ENCODE measurements around the gene MVK. TPM values are rescaled to one million over a fixed set of nuclear protein-coding genes. Genes with fewer than 3 reads are reported as not detected.

Gene MVK
- total and polyA plus RNA-seq, 2 donors, result 7.2 to 10.4 TPM

DNA sequence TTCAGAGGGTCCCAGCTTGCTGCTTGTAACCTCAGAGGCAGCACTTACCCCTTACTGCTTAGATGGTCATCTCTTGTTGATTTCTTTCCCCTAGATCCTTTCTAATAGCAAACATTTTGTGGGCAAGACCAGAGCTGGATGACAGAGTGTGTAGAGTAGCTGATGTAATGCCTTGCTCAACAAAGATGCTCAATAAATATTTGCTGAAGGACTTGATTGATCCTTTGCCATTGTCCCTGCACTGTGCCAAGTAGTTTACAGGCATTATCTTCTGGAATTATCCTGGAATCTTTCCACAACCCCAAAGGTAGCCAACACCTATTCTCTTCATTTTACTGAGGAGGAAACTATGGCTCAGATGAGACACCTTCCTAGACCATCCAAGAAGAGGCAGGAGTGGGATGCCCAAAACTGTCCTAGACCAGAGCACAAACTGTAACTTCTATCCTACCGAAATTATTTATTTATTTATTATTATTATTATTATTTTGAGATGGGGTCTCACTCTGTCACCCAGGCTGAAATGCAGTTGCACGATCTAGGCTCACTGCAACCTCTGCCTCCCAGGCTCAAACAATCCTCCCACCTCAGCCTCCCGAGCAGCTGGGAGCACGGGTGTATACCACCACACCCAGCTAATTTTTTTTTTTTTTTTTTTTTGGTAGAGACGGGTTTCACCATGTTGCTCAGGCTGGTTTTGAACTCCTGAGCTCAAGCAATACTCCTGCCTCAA, 1.7 kb upstream of the MVK start:
- Histone ChIP-seq H3K27ac (ENCODE audit: low read depth in 1 of 2, low read length in 1 of 2) (no peak overlapping the region), H3K27me3 (ENCODE audit: control insufficient read depth in 2 of 2, insufficient read depth in 1 of 2, low read length in 1 of 2) (no peaks in the 10 kb centered on the region), H3K4me1 (ENCODE audit: control insufficient read depth in 2 of 2, insufficient read depth in 2 of 2, low read length in 2 of 2) (peaks cover 5 to 13% of the 10 kb centered on the region in 2 donors), H3K36me3 (ENCODE audit: control insufficient read depth in 2 of 2, insufficient read depth in 2 of 2, low read length in 1 of 2) (peaks cover 8 to 21% of the 10 kb centered on the region in 2 donors), H3K9me3 (ENCODE audit: control insufficient read depth in 2 of 2, insufficient read depth in 1 of 2, low read length in 1 of 2) (no peaks in the 10 kb centered on the region), H3K4me3 (ENCODE audit: low read length in 2 of 2) (no peak overlapping the region)
- DNase-seq (ENCODE audit: low read depth in 6 of 9, low spot score in 9 of 9), result no peak
- 97% methylated on average over 5 of the region's 5 CpGs for WGBS

DNA sequence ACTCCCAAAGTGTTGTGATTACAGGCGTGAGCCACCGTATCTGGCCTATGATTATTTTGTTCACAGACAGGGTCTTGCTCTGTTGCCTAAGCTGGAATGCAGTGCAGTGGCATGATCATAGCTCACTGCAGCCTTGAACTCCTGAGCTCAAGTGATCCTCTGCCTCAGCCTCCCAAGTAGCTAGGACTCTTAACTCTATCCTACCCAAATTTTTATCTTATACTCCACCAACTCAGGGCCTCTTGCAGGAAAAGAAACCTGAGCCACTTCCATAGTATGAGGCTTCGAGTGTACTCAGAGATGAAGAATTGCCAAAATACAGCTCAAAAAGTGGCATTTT, 1.1 kb upstream of the MVK start:
- DNase-seq (ENCODE audit: low read depth in 6 of 9, low spot score in 9 of 9), result no peak
- Histone ChIP-seq H3K4me3 (ENCODE audit: low read length in 2 of 2) (no peak overlapping the region), H3K27me3 (ENCODE audit: control insufficient read depth in 2 of 2, insufficient read depth in 1 of 2, low read length in 1 of 2) (no peaks in the 10 kb centered on the region), H3K9me3 (ENCODE audit: control insufficient read depth in 2 of 2, insufficient read depth in 1 of 2, low read length in 1 of 2) (no peaks in the 10 kb centered on the region), H3K36me3 (ENCODE audit: control insufficient read depth in 2 of 2, insufficient read depth in 2 of 2, low read length in 1 of 2) (peaks cover 8 to 24% of the 10 kb centered on the region in 2 donors), H3K4me1 (ENCODE audit: control insufficient read depth in 2 of 2, insufficient read depth in 2 of 2, low read length in 2 of 2) (peaks cover 5 to 13% of the 10 kb centered on the region in 2 donors), H3K27ac (ENCODE audit: low read depth in 1 of 2, low read length in 1 of 2) (no peak overlapping the region)
- 93% methylated on average over 3 of the region's 3 CpGs for WGBS

DNA sequence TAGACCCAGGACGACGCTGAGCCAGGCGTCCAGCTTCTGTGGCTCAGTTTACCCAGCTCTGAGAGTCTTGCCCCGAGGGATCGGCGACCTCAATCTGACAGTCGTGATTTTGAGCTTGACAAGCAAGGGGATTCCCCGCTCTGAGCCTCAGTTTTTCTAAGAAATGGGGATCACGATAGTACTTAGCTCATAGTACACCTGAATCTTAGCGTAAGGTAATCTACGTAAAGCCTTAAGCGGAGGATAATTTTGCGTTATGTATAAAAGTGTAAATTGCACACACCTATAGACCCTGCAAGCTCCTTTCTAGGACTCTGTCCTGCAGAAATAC, 285 bp downstream of the MVK start:
- Histone ChIP-seq H3K4me1 (ENCODE audit: control insufficient read depth in 2 of 2, insufficient read depth in 2 of 2, low read length in 2 of 2) (peaks cover 5 to 13% of the 10 kb centered on the region in 2 donors), H3K27ac (ENCODE audit: low read depth in 1 of 2, low read length in 1 of 2) (peak overlapping the region; percentile 12 to 20), H3K4me3 (ENCODE audit: low read length in 2 of 2) (peak overlapping the region; percentile 63 to 84), H3K9me3 (ENCODE audit: control insufficient read depth in 2 of 2, insufficient read depth in 1 of 2, low read length in 1 of 2) (no peaks in the 10 kb centered on the region), H3K36me3 (ENCODE audit: control insufficient read depth in 2 of 2, insufficient read depth in 2 of 2, low read length in 1 of 2) (peaks cover 7 to 29% of the 10 kb centered on the region in 2 donors), H3K27me3 (ENCODE audit: control insufficient read depth in 2 of 2, insufficient read depth in 1 of 2, low read length in 1 of 2) (no peaks in the 10 kb centered on the region)
- no peak for DNase-seq (ENCODE audit: low read depth in 6 of 9, low spot score in 9 of 9)
- 3% methylated on average over 13 of the region's 13 CpGs for WGBS

DNA sequence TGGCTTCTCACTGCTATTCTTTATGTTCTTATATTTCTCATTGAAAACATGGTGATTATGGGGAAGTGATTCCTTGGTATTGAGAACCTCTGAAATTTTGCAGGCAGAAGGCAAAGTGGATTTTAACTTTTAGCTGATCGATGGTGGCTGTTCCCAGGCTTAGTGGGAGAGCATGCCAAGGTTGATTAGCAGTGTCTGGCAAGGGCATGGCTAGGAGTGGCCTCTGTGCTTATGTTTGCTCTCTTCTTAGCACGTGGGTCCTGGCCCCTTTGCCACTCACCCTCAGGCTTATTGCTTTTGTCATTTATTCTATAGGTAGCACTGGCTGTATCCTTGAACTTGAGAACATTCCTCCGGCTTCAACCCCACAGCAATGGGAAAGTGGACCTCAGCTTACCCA, 2.1 kb downstream of the MVK start:
- H3K27me3 ChIP-seq (ENCODE audit: control insufficient read depth in 2 of 2, insufficient read depth in 1 of 2, low read length in 1 of 2), result no peaks in the 10 kb centered on the region
- no peak overlapping the region for H3K4me3 ChIP-seq (ENCODE audit: low read length in 2 of 2)
- no peaks in the 10 kb centered on the region for H3K9me3 ChIP-seq (ENCODE audit: control insufficient read depth in 2 of 2, insufficient read depth in 1 of 2, low read length in 1 of 2)
- 97% methylated on average over 3 of the region's 3 CpGs for WGBS
- DNase-seq (ENCODE audit: low read depth in 6 of 9, low spot score in 9 of 9), result no peak
- peaks cover 7 to 28% of the 10 kb centered on the region in 2 donors for H3K36me3 ChIP-seq (ENCODE audit: control insufficient read depth in 2 of 2, insufficient read depth in 2 of 2, low read length in 1 of 2)
- H3K4me1 ChIP-seq (ENCODE audit: control insufficient read depth in 2 of 2, insufficient read depth in 2 of 2, low read length in 2 of 2), result peaks cover 5 to 13% of the 10 kb centered on the region in 2 donors
- H3K27ac ChIP-seq (ENCODE audit: low read depth in 1 of 2, low read length in 1 of 2), result no peak overlapping the region

DNA sequence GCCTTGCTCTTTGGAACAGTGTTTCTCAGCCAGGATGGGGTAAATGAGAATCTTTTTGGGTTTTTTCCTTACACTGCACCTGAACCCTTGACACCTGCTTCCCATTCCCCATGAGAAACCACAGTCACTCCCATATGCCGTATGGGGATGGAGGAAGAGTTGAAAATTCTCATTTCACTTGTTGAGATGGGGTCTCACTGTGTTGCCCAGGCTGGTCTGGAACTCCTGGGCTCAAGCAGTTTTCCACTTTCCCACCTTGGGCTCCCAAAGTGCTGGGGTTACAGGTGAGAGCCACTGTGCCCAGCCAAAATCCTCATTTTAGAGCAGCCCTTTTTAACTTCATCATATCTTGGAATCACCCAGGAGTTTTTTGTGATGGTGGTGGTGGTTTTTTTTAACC, 3.7 kb downstream of the MVK start:
- Histone ChIP-seq H3K4me1 (ENCODE audit: control insufficient read depth in 2 of 2, insufficient read depth in 2 of 2, low read length in 2 of 2) (peaks cover 5 to 13% of the 10 kb centered on the region in 2 donors), H3K9me3 (ENCODE audit: control insufficient read depth in 2 of 2, insufficient read depth in 1 of 2, low read length in 1 of 2) (no peaks in the 10 kb centered on the region), H3K27me3 (ENCODE audit: control insufficient read depth in 2 of 2, insufficient read depth in 1 of 2, low read length in 1 of 2) (no peaks in the 10 kb centered on the region), H3K27ac (ENCODE audit: low read depth in 1 of 2, low read length in 1 of 2) (no peak overlapping the region), H3K4me3 (ENCODE audit: low read length in 2 of 2) (no peak overlapping the region), H3K36me3 (ENCODE audit: control insufficient read depth in 2 of 2, insufficient read depth in 2 of 2, low read length in 1 of 2) (peaks cover 7 to 34% of the 10 kb centered on the region in 2 donors)
- WGBS, result 100% methylated on average over 1 of the region's 1 CpG
- DNase-seq (ENCODE audit: low read depth in 6 of 9, low spot score in 9 of 9), result no peak

DNA sequence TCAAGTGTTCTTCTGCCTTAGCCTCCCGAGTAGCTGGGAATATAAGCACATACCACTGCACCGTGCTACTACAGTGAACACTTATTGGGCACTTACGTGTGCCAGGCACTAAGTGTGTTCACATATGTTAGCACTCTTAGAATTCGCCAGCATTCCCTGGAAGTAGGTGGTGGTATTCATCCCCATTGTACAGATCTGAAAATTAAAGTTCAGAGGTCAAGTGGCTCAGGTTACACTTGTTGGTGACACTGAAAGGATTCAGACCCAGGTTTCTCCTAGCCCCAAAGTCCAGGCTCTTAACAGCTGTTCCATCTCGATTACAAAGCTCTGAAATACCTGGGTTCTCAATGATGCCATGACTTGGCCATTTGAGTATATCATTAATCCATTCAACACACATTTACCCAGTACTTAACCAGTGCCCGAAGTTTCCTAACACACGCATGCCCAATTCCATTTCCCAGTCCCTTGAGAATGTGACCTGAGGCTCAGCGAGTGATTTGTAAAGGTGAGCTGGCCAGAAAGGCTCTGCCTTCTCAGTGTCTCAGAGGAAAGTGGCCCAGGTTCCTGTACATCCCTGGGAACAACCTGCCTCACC, 4.8 kb downstream of the MVK start:
- no peak for DNase-seq (ENCODE audit: low read depth in 6 of 9, low spot score in 9 of 9)
- H3K27ac ChIP-seq (ENCODE audit: low read depth in 1 of 2, low read length in 1 of 2), result no peak overlapping the region
- H3K4me1 ChIP-seq (ENCODE audit: control insufficient read depth in 2 of 2, insufficient read depth in 2 of 2, low read length in 2 of 2), result peaks cover 5 to 10% of the 10 kb centered on the region in 2 donors
- H3K4me3 ChIP-seq (ENCODE audit: low read length in 2 of 2), result no peak overlapping the region
- no peaks in the 10 kb centered on the region for H3K27me3 ChIP-seq (ENCODE audit: control insufficient read depth in 2 of 2, insufficient read depth in 1 of 2, low read length in 1 of 2)
- H3K9me3 ChIP-seq (ENCODE audit: control insufficient read depth in 2 of 2, insufficient read depth in 1 of 2, low read length in 1 of 2), result no peaks in the 10 kb centered on the region
- WGBS, result 85% methylated on average over 8 of the region's 8 CpGs
- peaks cover 7 to 34% of the 10 kb centered on the region in 2 donors for H3K36me3 ChIP-seq (ENCODE audit: control insufficient read depth in 2 of 2, insufficient read depth in 2 of 2, low read length in 1 of 2)

DNA sequence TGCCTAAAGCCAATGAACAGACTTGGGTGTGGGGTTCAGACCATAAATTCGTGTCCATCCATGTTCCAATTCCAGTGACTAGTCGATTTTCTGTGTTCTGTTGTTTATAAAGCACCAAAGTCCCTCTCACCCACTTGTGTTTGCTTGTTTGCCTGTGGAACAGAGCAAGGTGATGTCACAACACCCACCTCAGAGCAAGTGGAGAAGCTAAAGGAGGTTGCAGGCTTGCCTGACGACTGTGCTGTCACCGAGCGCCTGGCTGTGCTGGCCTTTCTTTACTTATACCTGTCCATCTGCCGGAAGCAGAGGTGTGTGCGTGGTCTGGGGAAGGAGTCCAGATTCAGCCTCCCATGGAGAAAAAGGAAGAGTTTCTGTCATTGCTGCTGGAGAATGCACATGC, 6.0 kb downstream of the MVK start:
- Histone ChIP-seq H3K4me3 (ENCODE audit: low read length in 2 of 2) (no peak overlapping the region), H3K27ac (ENCODE audit: low read depth in 1 of 2, low read length in 1 of 2) (no peak overlapping the region), H3K36me3 (ENCODE audit: control insufficient read depth in 2 of 2, insufficient read depth in 2 of 2, low read length in 1 of 2) (peaks cover 7 to 36% of the 10 kb centered on the region in 2 donors), H3K9me3 (ENCODE audit: control insufficient read depth in 2 of 2, insufficient read depth in 1 of 2, low read length in 1 of 2) (no peaks in the 10 kb centered on the region), H3K27me3 (ENCODE audit: control insufficient read depth in 2 of 2, insufficient read depth in 1 of 2, low read length in 1 of 2) (no peaks in the 10 kb centered on the region), H3K4me1 (ENCODE audit: control insufficient read depth in 2 of 2, insufficient read depth in 2 of 2, low read length in 2 of 2) (peaks cover under 1 to 3% of the 10 kb centered on the region in 2 donors)
- WGBS, result 96% methylated on average over 7 of the region's 7 CpGs
- no peak for DNase-seq (ENCODE audit: low read depth in 6 of 9, low spot score in 9 of 9)

DNA sequence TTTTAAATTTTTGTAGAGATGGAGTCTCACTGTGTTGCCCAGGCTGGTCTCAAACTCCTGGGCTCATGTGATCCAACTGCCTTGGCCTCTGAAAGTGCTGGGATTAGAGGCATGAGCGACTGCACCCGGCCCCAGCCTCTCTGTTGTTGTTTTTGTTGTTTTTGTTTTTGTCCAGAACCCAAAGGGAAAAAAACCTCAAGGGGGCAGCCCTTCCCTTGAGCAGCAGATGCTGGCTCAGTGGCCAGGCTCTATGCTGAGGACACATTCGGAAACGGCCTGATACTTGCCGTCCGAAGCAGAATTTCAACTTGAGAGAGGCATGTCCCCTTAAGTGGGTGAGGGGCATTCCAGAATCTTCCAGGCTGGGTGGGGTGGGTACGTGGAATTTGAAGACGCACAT, 6.7 kb downstream of the MVK start:
- Histone ChIP-seq H3K4me3 (ENCODE audit: low read length in 2 of 2) (no peak overlapping the region), H3K4me1 (ENCODE audit: control insufficient read depth in 2 of 2, insufficient read depth in 2 of 2, low read length in 2 of 2) (no peaks in the 10 kb centered on the region), H3K36me3 (ENCODE audit: control insufficient read depth in 2 of 2, insufficient read depth in 2 of 2, low read length in 1 of 2) (peaks cover 7 to 36% of the 10 kb centered on the region in 2 donors), H3K9me3 (ENCODE audit: control insufficient read depth in 2 of 2, insufficient read depth in 1 of 2, low read length in 1 of 2) (no peaks in the 10 kb centered on the region), H3K27ac (ENCODE audit: low read depth in 1 of 2, low read length in 1 of 2) (no peak overlapping the region), H3K27me3 (ENCODE audit: control insufficient read depth in 2 of 2, insufficient read depth in 1 of 2, low read length in 1 of 2) (no peaks in the 10 kb centered on the region)
- no peak for DNase-seq (ENCODE audit: low read depth in 6 of 9, low spot score in 9 of 9)
- WGBS, result 96% methylated on average over 8 of the region's 8 CpGs

DNA sequence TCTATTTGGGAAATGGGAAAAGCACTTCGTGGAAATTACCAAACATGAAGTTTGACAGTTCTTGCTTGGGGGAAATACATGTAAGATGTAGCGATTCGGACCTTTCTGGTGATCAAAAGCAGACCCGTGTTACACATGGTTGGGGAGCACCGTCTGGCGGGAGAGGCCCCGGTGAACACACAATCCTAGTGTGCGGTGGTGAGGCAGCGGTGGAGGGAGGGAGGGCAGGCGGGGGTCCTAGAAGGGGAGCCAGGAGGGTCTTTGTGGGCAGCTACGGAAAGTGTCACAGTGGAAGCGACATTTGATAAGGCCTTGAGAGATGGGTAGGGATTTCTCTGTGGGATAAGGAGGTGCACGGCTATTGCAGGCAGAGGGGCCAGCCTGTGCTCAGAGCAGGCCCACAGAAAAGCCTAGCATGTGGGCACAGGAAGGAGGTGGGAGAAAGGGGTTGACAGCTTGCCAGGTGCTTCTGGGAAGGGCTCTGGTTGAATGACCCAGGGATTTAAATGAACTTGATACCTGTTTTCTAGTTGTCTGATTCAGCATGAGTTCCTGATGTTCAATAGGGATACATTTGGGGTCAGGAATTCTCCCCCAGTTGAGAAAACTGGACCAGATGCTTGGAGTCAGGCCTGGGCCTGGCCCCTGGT, 7.2 kb downstream of the MVK start:
- 96% methylated on average over 13 of the region's 13 CpGs for WGBS
- Histone ChIP-seq H3K27me3 (ENCODE audit: control insufficient read depth in 2 of 2, insufficient read depth in 1 of 2, low read length in 1 of 2) (no peaks in the 10 kb centered on the region), H3K4me1 (ENCODE audit: control insufficient read depth in 2 of 2, insufficient read depth in 2 of 2, low read length in 2 of 2) (no peaks in the 10 kb centered on the region), H3K9me3 (ENCODE audit: control insufficient read depth in 2 of 2, insufficient read depth in 1 of 2, low read length in 1 of 2) (no peaks in the 10 kb centered on the region), H3K4me3 (ENCODE audit: low read length in 2 of 2) (no peak overlapping the region), H3K36me3 (ENCODE audit: control insufficient read depth in 2 of 2, insufficient read depth in 2 of 2, low read length in 1 of 2) (peaks cover 7 to 34% of the 10 kb centered on the region in 2 donors), H3K27ac (ENCODE audit: low read depth in 1 of 2, low read length in 1 of 2) (no peak overlapping the region)
- DNase-seq (ENCODE audit: low read depth in 6 of 9, low spot score in 9 of 9), result no peak

All from thymus (tissue), 11 donors.